ENCODE data around the gene DDI1.

DDI1 gene

GRCh38 chr11:104036588-104036987 is at the start of gene DDI1:
DDI1 (plus strand) TSS chr11:104036640; CDS start chr11:104036823, 183 bp downstream.
- no peaks in the 10 kb centered on the region for H3K27me3 ChIP-seq (ENCODE audit: control insufficient read depth in 1 of 2, insufficient read depth in 2 of 2, low read length in 2 of 2)
- no peaks in the 10 kb centered on the region for H3K4me1 ChIP-seq (ENCODE audit: control insufficient read depth in 1 of 2, insufficient read depth in 2 of 2, low read length in 2 of 2)
- H3K9ac ChIP-seq (ENCODE audit: low read depth in 1 of 2, low read length in 2 of 2), result no peak within 1 kb of the TSS
- H3K4me3 ChIP-seq (ENCODE audit: low read depth in 1 of 2, low read length in 2 of 2), result no peak within 1 kb of the TSS
- no peak within 1 kb of the TSS for H3K27ac ChIP-seq (ENCODE audit: low read depth, low read length)
- H3K36me3 ChIP-seq (ENCODE audit: control insufficient read depth in 1 of 2, insufficient read depth in 2 of 2, low read length in 2 of 2), result no peaks in the 10 kb centered on the region
- H3K9me3 ChIP-seq (ENCODE audit: control insufficient read depth in 1 of 2, low read length in 2 of 2), result peaks cover 0 to 4% of the 10 kb centered on the region in 2 donors

- Histone ChIP-seq H3K36me3 (ENCODE audit: control insufficient read depth in 1 of 2, insufficient read depth in 2 of 2, low read length in 2 of 2) (no peaks in the 10 kb centered on the region), H3K27ac (ENCODE audit: low read depth, low read length) (no peak overlapping the region), H3K4me1 (ENCODE audit: control insufficient read depth in 1 of 2, insufficient read depth in 2 of 2, low read length in 2 of 2) (no peaks in the 10 kb centered on the region), H3K27me3 (ENCODE audit: control insufficient read depth in 1 of 2, insufficient read depth in 2 of 2, low read length in 2 of 2) (no peaks in the 10 kb centered on the region), H3K4me3 (ENCODE audit: low read depth in 1 of 2, low read length in 2 of 2) (no peak overlapping the region), H3K9me3 (ENCODE audit: control insufficient read depth in 1 of 2, low read length in 2 of 2) (no peaks in the 10 kb centered on the region), H3K9ac (ENCODE audit: low read depth in 1 of 2, low read length in 2 of 2) (no peak overlapping the region)
Observed at GRCh38 chr11:103987629-103988594, 48.5 kb upstream of the DDI1 start.

- Histone ChIP-seq H3K27ac (ENCODE audit: low read depth, low read length) (no peak overlapping the region), H3K27me3 (ENCODE audit: control insufficient read depth in 1 of 2, insufficient read depth in 2 of 2, low read length in 2 of 2) (no peaks in the 10 kb centered on the region), H3K4me3 (ENCODE audit: low read depth in 1 of 2, low read length in 2 of 2) (no peak overlapping the region), H3K9ac (ENCODE audit: low read depth in 1 of 2, low read length in 2 of 2) (no peak overlapping the region), H3K36me3 (ENCODE audit: control insufficient read depth in 1 of 2, insufficient read depth in 2 of 2, low read length in 2 of 2) (no peaks in the 10 kb centered on the region), H3K4me1 (ENCODE audit: control insufficient read depth in 1 of 2, insufficient read depth in 2 of 2, low read length in 2 of 2) (no peaks in the 10 kb centered on the region), H3K9me3 (ENCODE audit: control insufficient read depth in 1 of 2, low read length in 2 of 2) (no peaks in the 10 kb centered on the region)
Observed at GRCh38 chr11:103988595-103988969, 47.9 kb upstream of the DDI1 start.

GRCh38 chr11:103993507-103993906 is 42.9 kb upstream of the DDI1 start:
- Histone ChIP-seq H3K36me3 (ENCODE audit: control insufficient read depth in 1 of 2, insufficient read depth in 2 of 2, low read length in 2 of 2) (no peaks in the 10 kb centered on the region), H3K9ac (ENCODE audit: low read depth in 1 of 2, low read length in 2 of 2) (no peak overlapping the region), H3K9me3 (ENCODE audit: control insufficient read depth in 1 of 2, low read length in 2 of 2) (no peaks in the 10 kb centered on the region), H3K4me1 (ENCODE audit: control insufficient read depth in 1 of 2, insufficient read depth in 2 of 2, low read length in 2 of 2) (no peaks in the 10 kb centered on the region), H3K4me3 (ENCODE audit: low read depth in 1 of 2, low read length in 2 of 2) (no peak overlapping the region), H3K27me3 (ENCODE audit: control insufficient read depth in 1 of 2, insufficient read depth in 2 of 2, low read length in 2 of 2) (no peaks in the 10 kb centered on the region), H3K27ac (ENCODE audit: low read depth, low read length) (no peak overlapping the region)

GRCh38 chr11:103994094-103994493 is 42.3 kb upstream of the DDI1 start:
- H3K4me3 ChIP-seq (ENCODE audit: low read depth in 1 of 2, low read length in 2 of 2), result no peak overlapping the region
- H3K4me1 ChIP-seq (ENCODE audit: control insufficient read depth in 1 of 2, insufficient read depth in 2 of 2, low read length in 2 of 2), result no peaks in the 10 kb centered on the region
- no peaks in the 10 kb centered on the region for H3K27me3 ChIP-seq (ENCODE audit: control insufficient read depth in 1 of 2, insufficient read depth in 2 of 2, low read length in 2 of 2)
- H3K9me3 ChIP-seq (ENCODE audit: control insufficient read depth in 1 of 2, low read length in 2 of 2), result no peaks in the 10 kb centered on the region
- H3K27ac ChIP-seq (ENCODE audit: low read depth, low read length), result no peak overlapping the region
- no peaks in the 10 kb centered on the region for H3K36me3 ChIP-seq (ENCODE audit: control insufficient read depth in 1 of 2, insufficient read depth in 2 of 2, low read length in 2 of 2)
- no peak overlapping the region for H3K9ac ChIP-seq (ENCODE audit: low read depth in 1 of 2, low read length in 2 of 2)

- no peak overlapping the region for H3K27ac ChIP-seq (ENCODE audit: low read depth, low read length)
- no peaks in the 10 kb centered on the region for H3K27me3 ChIP-seq (ENCODE audit: control insufficient read depth in 1 of 2, insufficient read depth in 2 of 2, low read length in 2 of 2)
- no peaks in the 10 kb centered on the region for H3K36me3 ChIP-seq (ENCODE audit: control insufficient read depth in 1 of 2, insufficient read depth in 2 of 2, low read length in 2 of 2)
- H3K4me1 ChIP-seq (ENCODE audit: control insufficient read depth in 1 of 2, insufficient read depth in 2 of 2, low read length in 2 of 2), result no peaks in the 10 kb centered on the region
- no peak overlapping the region for H3K4me3 ChIP-seq (ENCODE audit: low read depth in 1 of 2, low read length in 2 of 2)
- no peaks in the 10 kb centered on the region for H3K9me3 ChIP-seq (ENCODE audit: control insufficient read depth in 1 of 2, low read length in 2 of 2)
- no peak overlapping the region for H3K9ac ChIP-seq (ENCODE audit: low read depth in 1 of 2, low read length in 2 of 2)
Observed at GRCh38 chr11:103994518-103994917, 41.9 kb upstream of the DDI1 start.

GRCh38 chr11:103995896-103996295 is 40.5 kb upstream of the DDI1 start:
- H3K9ac ChIP-seq (ENCODE audit: low read depth in 1 of 2, low read length in 2 of 2), result no peak overlapping the region
- H3K27ac ChIP-seq (ENCODE audit: low read depth, low read length), result no peak overlapping the region
- no peaks in the 10 kb centered on the region for H3K4me1 ChIP-seq (ENCODE audit: control insufficient read depth in 1 of 2, insufficient read depth in 2 of 2, low read length in 2 of 2)
- no peaks in the 10 kb centered on the region for H3K9me3 ChIP-seq (ENCODE audit: control insufficient read depth in 1 of 2, low read length in 2 of 2)
- H3K4me3 ChIP-seq (ENCODE audit: low read depth in 1 of 2, low read length in 2 of 2), result no peak overlapping the region
- no peaks in the 10 kb centered on the region for H3K27me3 ChIP-seq (ENCODE audit: control insufficient read depth in 1 of 2, insufficient read depth in 2 of 2, low read length in 2 of 2)
- H3K36me3 ChIP-seq (ENCODE audit: control insufficient read depth in 1 of 2, insufficient read depth in 2 of 2, low read length in 2 of 2), result no peaks in the 10 kb centered on the region

GRCh38 chr11:103997082-103997481 is 39.4 kb upstream of the DDI1 start:
- Histone ChIP-seq H3K36me3 (ENCODE audit: control insufficient read depth in 1 of 2, insufficient read depth in 2 of 2, low read length in 2 of 2) (no peaks in the 10 kb centered on the region), H3K9ac (ENCODE audit: low read depth in 1 of 2, low read length in 2 of 2) (no peak overlapping the region), H3K4me3 (ENCODE audit: low read depth in 1 of 2, low read length in 2 of 2) (no peak overlapping the region), H3K27ac (ENCODE audit: low read depth, low read length) (no peak overlapping the region), H3K9me3 (ENCODE audit: control insufficient read depth in 1 of 2, low read length in 2 of 2) (no peaks in the 10 kb centered on the region), H3K27me3 (ENCODE audit: control insufficient read depth in 1 of 2, insufficient read depth in 2 of 2, low read length in 2 of 2) (no peaks in the 10 kb centered on the region), H3K4me1 (ENCODE audit: control insufficient read depth in 1 of 2, insufficient read depth in 2 of 2, low read length in 2 of 2) (no peaks in the 10 kb centered on the region)

- H3K9ac ChIP-seq (ENCODE audit: low read depth in 1 of 2, low read length in 2 of 2), result no peak overlapping the region
- no peak overlapping the region for H3K4me3 ChIP-seq (ENCODE audit: low read depth in 1 of 2, low read length in 2 of 2)
- H3K4me1 ChIP-seq (ENCODE audit: control insufficient read depth in 1 of 2, insufficient read depth in 2 of 2, low read length in 2 of 2), result no peaks in the 10 kb centered on the region
- H3K36me3 ChIP-seq (ENCODE audit: control insufficient read depth in 1 of 2, insufficient read depth in 2 of 2, low read length in 2 of 2), result no peaks in the 10 kb centered on the region
- H3K27ac ChIP-seq (ENCODE audit: low read depth, low read length), result no peak overlapping the region
- H3K9me3 ChIP-seq (ENCODE audit: control insufficient read depth in 1 of 2, low read length in 2 of 2), result no peaks in the 10 kb centered on the region
- H3K27me3 ChIP-seq (ENCODE audit: control insufficient read depth in 1 of 2, insufficient read depth in 2 of 2, low read length in 2 of 2), result no peaks in the 10 kb centered on the region
Observed at GRCh38 chr11:103998826-103999508, 37.5 kb upstream of the DDI1 start.

GRCh38 chr11:104000798-104001197 is 35.6 kb upstream of the DDI1 start:
- no peak overlapping the region for H3K27ac ChIP-seq (ENCODE audit: low read depth, low read length)
- H3K4me1 ChIP-seq (ENCODE audit: control insufficient read depth in 1 of 2, insufficient read depth in 2 of 2, low read length in 2 of 2), result no peaks in the 10 kb centered on the region

More at GRCh38 chr11:104000798-104001197, 35.6 kb upstream of the DDI1 start:
- Histone ChIP-seq H3K9ac (ENCODE audit: low read depth in 1 of 2, low read length in 2 of 2) (no peak overlapping the region), H3K4me3 (ENCODE audit: low read depth in 1 of 2, low read length in 2 of 2) (no peak overlapping the region), H3K27me3 (ENCODE audit: control insufficient read depth in 1 of 2, insufficient read depth in 2 of 2, low read length in 2 of 2) (no peaks in the 10 kb centered on the region), H3K9me3 (ENCODE audit: control insufficient read depth in 1 of 2, low read length in 2 of 2) (no peaks in the 10 kb centered on the region), H3K36me3 (ENCODE audit: control insufficient read depth in 1 of 2, insufficient read depth in 2 of 2, low read length in 2 of 2) (no peaks in the 10 kb centered on the region)
